ENCODE measurements around the gene SEMA6D.

The SEMA6D gene

GRCh38 chr15:47744973-47745372, 27.7 kb downstream of the SEMA6D start:
- Histone ChIP-seq H3K4me3 (ENCODE audit: low read length) (no peak overlapping the region), H3K9me3 (ENCODE audit: insufficient read depth, low read depth, low read length) (no peaks in the 10 kb centered on the region), H3K4me1 (ENCODE audit: insufficient read depth, low read length) (peaks cover 16% of the 10 kb centered on the region; the same call in 1 of the 2 replicates), H3K27ac (ENCODE audit: low read length) (no peak overlapping the region), H3K9ac (ENCODE audit: low read depth, low read length) (no peak overlapping the region), H3K36me3 (ENCODE audit: insufficient read depth, low read depth, low read length) (no peaks in the 10 kb centered on the region), H3K27me3 (ENCODE audit: insufficient read depth, low read length) (peaks cover 29% of the 10 kb centered on the region)

DNA sequence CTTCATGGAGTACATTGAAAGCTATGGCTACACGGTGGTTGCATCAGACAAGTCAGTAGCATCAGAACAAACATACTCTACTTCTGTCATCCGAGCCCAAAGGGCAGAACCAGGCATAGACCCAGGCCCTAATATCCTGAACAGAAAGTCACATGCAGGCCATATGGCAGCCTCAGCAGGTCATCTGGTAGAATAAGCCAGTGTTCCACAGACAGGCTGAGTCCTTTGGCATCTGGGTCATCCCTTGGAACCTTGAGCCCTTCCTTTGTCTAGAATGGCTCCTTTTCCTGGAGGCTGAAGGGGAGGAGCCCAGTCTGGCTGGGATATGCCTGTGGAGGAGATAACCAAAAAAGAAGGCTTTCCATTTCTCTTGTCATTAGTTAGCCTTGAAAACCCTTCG, 29.2 kb downstream of the SEMA6D start:
- Histone ChIP-seq H3K27ac (ENCODE audit: low read length) (no peak overlapping the region), H3K9me3 (ENCODE audit: insufficient read depth, low read depth, low read length) (no peaks in the 10 kb centered on the region), H3K36me3 (ENCODE audit: insufficient read depth, low read depth, low read length) (no peaks in the 10 kb centered on the region), H3K9ac (ENCODE audit: low read depth, low read length) (no peak overlapping the region), H3K4me3 (ENCODE audit: low read length) (no peak overlapping the region), H3K27me3 (ENCODE audit: insufficient read depth, low read length) (peaks cover 25% of the 10 kb centered on the region), H3K4me1 (ENCODE audit: insufficient read depth, low read length) (peaks cover 11% of the 10 kb centered on the region; the same call in 1 of the 2 replicates)

GRCh38 chr15:47750030-47750739, 32.9 kb downstream of the SEMA6D start:
- H3K36me3 ChIP-seq (ENCODE audit: insufficient read depth, low read depth, low read length) = peaks cover 9% of the 10 kb centered on the region
- H3K4me3 ChIP-seq (ENCODE audit: low read length) = no peak overlapping the region
- no peak overlapping the region for H3K27ac ChIP-seq (ENCODE audit: low read length)
- peaks cover 22% of the 10 kb centered on the region; the same call in 1 of the 2 replicates for H3K9me3 ChIP-seq (ENCODE audit: insufficient read depth, low read depth, low read length)
- peaks cover 1% of the 10 kb centered on the region; the same call in 1 of the 2 replicates for H3K27me3 ChIP-seq (ENCODE audit: insufficient read depth, low read length)
- H3K4me1 ChIP-seq (ENCODE audit: insufficient read depth, low read length) = no peaks in the 10 kb centered on the region
- no peak overlapping the region for H3K9ac ChIP-seq (ENCODE audit: low read depth, low read length)

- no peaks in the 10 kb centered on the region; the same call in 1 of the 2 replicates for H3K27me3 ChIP-seq (ENCODE audit: insufficient read depth, low read length)
- H3K36me3 ChIP-seq (ENCODE audit: insufficient read depth, low read depth, low read length) = peaks cover 9% of the 10 kb centered on the region
- H3K27ac ChIP-seq (ENCODE audit: low read length) = no peak overlapping the region
These were observed 33.5 kb downstream of the SEMA6D start for GRCh38 chr15:47750740-47751262.

GRCh38 chr15:47753591-47753990, 36.3 kb downstream of the SEMA6D start:
- Histone ChIP-seq H3K9ac (ENCODE audit: low read depth, low read length) (no peak overlapping the region), H3K4me1 (ENCODE audit: insufficient read depth, low read length) (0 out of 2 replicates have a peak, but pooled peaks cover 3% of the 10 kb centered on the region), H3K27ac (ENCODE audit: low read length) (no peak overlapping the region), H3K4me3 (ENCODE audit: low read length) (no peak overlapping the region), H3K27me3 (ENCODE audit: insufficient read depth, low read length) (no peaks in the 10 kb centered on the region), H3K9me3 (ENCODE audit: insufficient read depth, low read depth, low read length) (peaks cover 22% of the 10 kb centered on the region; the same call in 1 of the 2 replicates), H3K36me3 (ENCODE audit: insufficient read depth, low read depth, low read length) (peaks cover 9% of the 10 kb centered on the region)

More at GRCh38 chr15:47750740-47751262, 33.5 kb downstream of the SEMA6D start:
- no peak overlapping the region for H3K4me3 ChIP-seq (ENCODE audit: low read length)
- H3K4me1 ChIP-seq (ENCODE audit: insufficient read depth, low read length) = no peaks in the 10 kb centered on the region
- no peak overlapping the region for H3K9ac ChIP-seq (ENCODE audit: low read depth, low read length)
- peaks cover 22% of the 10 kb centered on the region; the same call in 1 of the 2 replicates for H3K9me3 ChIP-seq (ENCODE audit: insufficient read depth, low read depth, low read length)

GRCh38 chr15:47754312-47754711, 37.0 kb downstream of the SEMA6D start:
- H3K4me1 ChIP-seq (ENCODE audit: insufficient read depth, low read length) = 0 out of 2 replicates have a peak, but pooled peaks cover 3% of the 10 kb centered on the region
- no peaks in the 10 kb centered on the region for H3K27me3 ChIP-seq (ENCODE audit: insufficient read depth, low read length)
- H3K36me3 ChIP-seq (ENCODE audit: insufficient read depth, low read depth, low read length) = peaks cover 9% of the 10 kb centered on the region
- H3K9ac ChIP-seq (ENCODE audit: low read depth, low read length) = no peak overlapping the region
- peaks cover 22% of the 10 kb centered on the region; the same call in 1 of the 2 replicates for H3K9me3 ChIP-seq (ENCODE audit: insufficient read depth, low read depth, low read length)
- no peak overlapping the region for H3K27ac ChIP-seq (ENCODE audit: low read length)
- no peak overlapping the region for H3K4me3 ChIP-seq (ENCODE audit: low read length)

DNA sequence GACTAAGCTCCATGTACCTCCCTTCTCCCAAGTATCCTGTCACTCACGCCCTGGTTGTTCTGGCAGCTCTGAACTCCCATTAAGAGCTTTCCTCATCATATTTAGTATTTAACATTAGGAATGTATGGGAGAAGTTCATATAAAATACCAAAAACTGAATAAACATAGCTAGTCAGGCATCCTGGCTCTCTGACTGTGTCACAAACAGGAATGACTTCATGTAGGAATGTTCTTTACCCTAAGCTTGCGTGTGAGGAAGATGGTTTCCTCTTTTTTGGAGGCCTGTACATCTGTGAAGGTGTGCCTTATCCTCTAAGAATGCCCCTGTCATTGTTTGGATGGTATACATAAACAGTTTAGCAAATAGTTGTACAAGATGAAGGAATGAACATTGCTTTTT, 38.6 kb downstream of the SEMA6D start:
- peaks cover 9% of the 10 kb centered on the region for H3K36me3 ChIP-seq (ENCODE audit: insufficient read depth, low read depth, low read length)
- no peak overlapping the region for H3K9ac ChIP-seq (ENCODE audit: low read depth, low read length)
- H3K27me3 ChIP-seq (ENCODE audit: insufficient read depth, low read length) = no peaks in the 10 kb centered on the region
- no peak overlapping the region for H3K4me3 ChIP-seq (ENCODE audit: low read length)
- H3K27ac ChIP-seq (ENCODE audit: low read length) = no peak overlapping the region
- peaks cover 22% of the 10 kb centered on the region; the same call in 1 of the 2 replicates for H3K9me3 ChIP-seq (ENCODE audit: insufficient read depth, low read depth, low read length)
- 0 out of 2 replicates have a peak, but pooled peaks cover 3% of the 10 kb centered on the region for H3K4me1 ChIP-seq (ENCODE audit: insufficient read depth, low read length)

DNA sequence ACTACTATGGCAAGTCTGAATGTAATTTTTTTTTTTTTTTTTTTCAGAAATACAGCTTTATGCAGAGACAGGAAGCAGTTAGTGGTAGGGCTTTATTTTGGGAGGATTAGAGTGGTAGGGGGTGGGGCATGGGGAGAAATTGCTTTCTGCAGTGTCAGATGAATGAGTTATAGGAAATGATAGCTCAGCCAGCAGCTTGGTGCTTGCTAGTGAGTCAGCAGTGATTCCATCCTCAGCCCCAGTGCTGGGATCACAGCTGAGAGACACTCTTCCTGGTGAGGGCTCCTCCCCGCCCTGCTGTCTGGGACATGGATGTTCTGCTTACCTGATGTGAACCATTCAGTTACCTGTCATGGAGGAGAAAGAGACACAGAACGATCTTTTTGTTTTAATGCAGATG, 39.6 kb downstream of the SEMA6D start:
- Histone ChIP-seq H3K4me1 (ENCODE audit: insufficient read depth, low read length) (0 out of 2 replicates have a peak, but pooled peaks cover 3% of the 10 kb centered on the region), H3K27me3 (ENCODE audit: insufficient read depth, low read length) (no peaks in the 10 kb centered on the region), H3K9ac (ENCODE audit: low read depth, low read length) (no peak overlapping the region), H3K36me3 (ENCODE audit: insufficient read depth, low read depth, low read length) (peaks cover 9% of the 10 kb centered on the region), H3K4me3 (ENCODE audit: low read length) (no peak overlapping the region), H3K9me3 (ENCODE audit: insufficient read depth, low read depth, low read length) (peaks cover 22% of the 10 kb centered on the region; the same call in 1 of the 2 replicates), H3K27ac (ENCODE audit: low read length) (no peak overlapping the region)

- 0 out of 2 replicates have a peak, but pooled peaks cover 3% of the 10 kb centered on the region for H3K4me1 ChIP-seq (ENCODE audit: insufficient read depth, low read length)
- no peak overlapping the region for H3K4me3 ChIP-seq (ENCODE audit: low read length)
- no peak overlapping the region for H3K9ac ChIP-seq (ENCODE audit: low read depth, low read length)
- H3K27me3 ChIP-seq (ENCODE audit: insufficient read depth, low read length) = no peaks in the 10 kb centered on the region
- H3K36me3 ChIP-seq (ENCODE audit: insufficient read depth, low read depth, low read length) = peaks cover 9% of the 10 kb centered on the region
- peaks cover 22% of the 10 kb centered on the region; the same call in 1 of the 2 replicates for H3K9me3 ChIP-seq (ENCODE audit: insufficient read depth, low read depth, low read length)
- no peak overlapping the region for H3K27ac ChIP-seq (ENCODE audit: low read length)
These were observed 40.0 kb downstream of the SEMA6D start for GRCh38 chr15:47757331-47757730.

- Histone ChIP-seq H3K27me3 (ENCODE audit: insufficient read depth, low read length) (no peaks in the 10 kb centered on the region), H3K4me3 (ENCODE audit: low read length) (no peak overlapping the region), H3K9me3 (ENCODE audit: insufficient read depth, low read depth, low read length) (no peaks in the 10 kb centered on the region), H3K9ac (ENCODE audit: low read depth, low read length) (no peak overlapping the region), H3K36me3 (ENCODE audit: insufficient read depth, low read depth, low read length) (peaks cover 34% of the 10 kb centered on the region), H3K4me1 (ENCODE audit: insufficient read depth, low read length) (no peaks in the 10 kb centered on the region; the same call in 1 of the 2 replicates), H3K27ac (ENCODE audit: low read length) (no peak overlapping the region)
These were observed 45.3 kb downstream of the SEMA6D start for GRCh38 chr15:47762621-47763020.

GRCh38 chr15:47764666-47765065, 47.4 kb downstream of the SEMA6D start:
- H3K9me3 ChIP-seq (ENCODE audit: insufficient read depth, low read depth, low read length) = no peaks in the 10 kb centered on the region
- H3K4me1 ChIP-seq (ENCODE audit: insufficient read depth, low read length) = no peaks in the 10 kb centered on the region; the same call in 1 of the 2 replicates
- H3K27me3 ChIP-seq (ENCODE audit: insufficient read depth, low read length) = no peaks in the 10 kb centered on the region
- H3K4me3 ChIP-seq (ENCODE audit: low read length) = no peak overlapping the region
- peaks cover 35% of the 10 kb centered on the region for H3K36me3 ChIP-seq (ENCODE audit: insufficient read depth, low read depth, low read length)
- no peak overlapping the region for H3K9ac ChIP-seq (ENCODE audit: low read depth, low read length)
- no peak overlapping the region for H3K27ac ChIP-seq (ENCODE audit: low read length)

DNA sequence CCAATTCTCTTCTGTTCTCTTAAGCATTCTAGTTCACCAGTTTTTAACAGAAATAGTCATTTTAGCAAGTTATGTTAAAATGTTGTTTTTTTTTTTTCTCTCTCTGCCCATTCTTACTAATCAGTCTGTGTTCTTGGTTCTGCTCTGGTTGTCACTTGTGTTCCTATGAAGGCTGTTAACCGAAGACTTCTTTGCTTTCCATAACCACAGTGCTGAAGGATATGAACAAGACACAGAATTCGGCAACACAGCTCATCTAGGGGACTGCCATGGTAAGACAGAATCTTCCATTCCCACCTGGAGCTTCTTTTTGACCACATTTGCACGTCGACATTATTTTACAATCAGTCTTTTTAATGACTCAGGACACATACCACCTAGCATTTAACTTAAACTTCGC, 49.1 kb downstream of the SEMA6D start:
- Histone ChIP-seq H3K4me1 (ENCODE audit: insufficient read depth, low read length) (no peaks in the 10 kb centered on the region; the same call in 1 of the 2 replicates), H3K27me3 (ENCODE audit: insufficient read depth, low read length) (no peaks in the 10 kb centered on the region), H3K36me3 (ENCODE audit: insufficient read depth, low read depth, low read length) (peaks cover 42% of the 10 kb centered on the region), H3K9ac (ENCODE audit: low read depth, low read length) (no peak overlapping the region), H3K27ac (ENCODE audit: low read length) (no peak overlapping the region), H3K4me3 (ENCODE audit: low read length) (no peak overlapping the region), H3K9me3 (ENCODE audit: insufficient read depth, low read depth, low read length) (no peaks in the 10 kb centered on the region)

Measured in iPS-20b (cell line).